Stimulated activated CD8-positive, alpha-beta memory T cell treated with anti-CD3 and anti-CD28 coated beads, Interleukin-15, amount 100 ng/mL, for 4 hours (primary cell): ENCODE measurements around the gene PARG.
"Not testable (repeated sequence)": the region's sequence is repeated elsewhere in the genome, so short reads cannot be mapped to it uniquely, and the experiment has no call there.

Source experiments
- DNase-seq, 2 donors: peaks; one replicate each; pipeline ENCODE4 v3.0.0-alpha.2; 2020; ENCODE audit warnings: low read depth in 2 of 2

Gene PARG

GRCh38 chr10:49830016-49830415 is 111.8 kb downstream of the PARG start:
- DNase-seq = no peak

- no peak for DNase-seq
These were observed 114.5 kb downstream of the PARG start for GRCh38 chr10:49827297-49827696.

GRCh38 chr10:49819234-49819958 is 122.4 kb downstream of the PARG start:
- DNase-seq = no peak

- no peak for DNase-seq
These were observed 124.0 kb downstream of the PARG start for GRCh38 chr10:49817845-49818244.

GRCh38 chr10:49803988-49804387 is 137.8 kb downstream of the PARG start:
- DNase-seq = no peak

- no peak for DNase-seq
These were observed 143.6 kb downstream of the PARG start for GRCh38 chr10:49798275-49798674.

- DNase-seq = no peak
These were observed 150.7 kb downstream of the PARG start for GRCh38 chr10:49791100-49791499.

GRCh38 chr10:49784681-49785080 is 157.1 kb downstream of the PARG start:
- no peak for DNase-seq

- no peak for DNase-seq
These were observed 158.2 kb downstream of the PARG start for GRCh38 chr10:49783645-49784044.

GRCh38 chr10:49781247-49781646 is 160.6 kb downstream of the PARG start:
- DNase-seq = no peak

- no peak for DNase-seq
These were observed 163.6 kb downstream of the PARG start for GRCh38 chr10:49778197-49778596.

GRCh38 chr10:49776851-49777250 is 165.0 kb downstream of the PARG start:
- DNase-seq = no peak

GRCh38 chr10:49775014-49775413 is 166.8 kb downstream of the PARG start:
- DNase-seq = no peak

GRCh38 chr10:49772944-49773343 is 168.9 kb downstream of the PARG start:
- not testable (repeated sequence) for DNase-seq

- not testable (repeated sequence) for DNase-seq
These were observed 170.8 kb downstream of the PARG start for GRCh38 chr10:49771046-49771445.

GRCh38 chr10:49769692-49770091 is 172.1 kb downstream of the PARG start:
- DNase-seq = no peak

- no peak for DNase-seq
These were observed 173.1 kb downstream of the PARG start for GRCh38 chr10:49768731-49769130.

- no peak for DNase-seq
These were observed 173.5 kb downstream of the PARG start for GRCh38 chr10:49768329-49768728.
